DOHH2 (cell line): ENCODE data around the gene PNRC2.

ENCODE experiments used
- EZH2phosphoT487 ChIP-seq: fragments of 200-600 bp; sonication (generic); IDR thresholded peaks from 2 replicates; pipeline ENCODE4 v1.6.1; 2017; ENCODE audit warnings: borderline replicate concordance, mild to moderate bottlenecking, antibody characterized with exemption, low read length, moderate library complexity, mixed read lengths
- TF ChIP-seq, protein P1 (sequence below): fragments of 200-600 bp; sonication (generic); IDR thresholded peaks from one replicate; pipeline ENCODE4 v1.5.1; 2014; ENCODE audit warnings: antibody characterized with exemption, mild to moderate bottlenecking, low read depth, low read length; ENCODE audit not compliant: poor library complexity, severe bottlenecking

GRCh38 chr1:23931491-23931880 is 28.1 kb upstream of the PNRC2 start:
- TF ChIP-seq, protein P1, sequence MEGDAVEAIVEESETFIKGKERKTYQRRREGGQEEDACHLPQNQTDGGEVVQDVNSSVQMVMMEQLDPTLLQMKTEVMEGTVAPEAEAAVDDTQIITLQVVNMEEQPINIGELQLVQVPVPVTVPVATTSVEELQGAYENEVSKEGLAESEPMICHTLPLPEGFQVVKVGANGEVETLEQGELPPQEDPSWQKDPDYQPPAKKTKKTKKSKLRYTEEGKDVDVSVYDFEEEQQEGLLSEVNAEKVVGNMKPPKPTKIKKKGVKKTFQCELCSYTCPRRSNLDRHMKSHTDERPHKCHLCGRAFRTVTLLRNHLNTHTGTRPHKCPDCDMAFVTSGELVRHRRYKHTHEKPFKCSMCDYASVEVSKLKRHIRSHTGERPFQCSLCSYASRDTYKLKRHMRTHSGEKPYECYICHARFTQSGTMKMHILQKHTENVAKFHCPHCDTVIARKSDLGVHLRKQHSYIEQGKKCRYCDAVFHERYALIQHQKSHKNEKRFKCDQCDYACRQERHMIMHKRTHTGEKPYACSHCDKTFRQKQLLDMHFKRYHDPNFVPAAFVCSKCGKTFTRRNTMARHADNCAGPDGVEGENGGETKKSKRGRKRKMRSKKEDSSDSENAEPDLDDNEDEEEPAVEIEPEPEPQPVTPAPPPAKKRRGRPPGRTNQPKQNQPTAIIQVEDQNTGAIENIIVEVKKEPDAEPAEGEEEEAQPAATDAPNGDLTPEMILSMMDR, result no peak
- no peak for TF ChIP-seq EZH2phosphoT487
